GM12873 (cell line): ENCODE data around the gene GRM8.

Experiments
- CTCF ChIP-seq: IDR thresholded peaks from 2 replicates; pipeline ENCODE4 v1.5.1; 2012; ENCODE audit warnings: low read depth, mild to moderate bottlenecking, moderate library complexity, low read length, control low read depth; ENCODE audit not compliant: insufficient read depth; ENCODE audit errors: missing control alignments

Gene GRM8

GRCh38 chr7:127114742-127115265 lies 137.9 kb downstream of the GRM8 start:
- no peak for TF ChIP-seq CTCF

- peak; percentile 71 for TF ChIP-seq CTCF
These were observed 145.1 kb downstream of the GRM8 start for GRCh38 chr7:127107601-127108007.

GRCh38 chr7:127093340-127093739 lies 159.4 kb downstream of the GRM8 start:
- TF ChIP-seq CTCF = no peak

GRCh38 chr7:127091620-127092019 lies 161.1 kb downstream of the GRM8 start:
- no peak for TF ChIP-seq CTCF

GRCh38 chr7:127089146-127089545 lies 163.6 kb downstream of the GRM8 start:
- no peak for TF ChIP-seq CTCF

- no peak for TF ChIP-seq CTCF
These were observed 171.2 kb downstream of the GRM8 start for GRCh38 chr7:127081539-127081938.

GRCh38 chr7:127080576-127080975 lies 172.2 kb downstream of the GRM8 start:
- TF ChIP-seq CTCF = no peak
